Measurements from ENCODE around the gene DNMT3L. TPM values are rescaled to one million over a fixed set of nuclear protein-coding genes. Genes with fewer than 3 reads are reported as not detected.

Gene DNMT3L
- total and polyA plus RNA-seq, 2 experiments from 2014 or later = 0.27 TPM; not detected in 1

DNA sequence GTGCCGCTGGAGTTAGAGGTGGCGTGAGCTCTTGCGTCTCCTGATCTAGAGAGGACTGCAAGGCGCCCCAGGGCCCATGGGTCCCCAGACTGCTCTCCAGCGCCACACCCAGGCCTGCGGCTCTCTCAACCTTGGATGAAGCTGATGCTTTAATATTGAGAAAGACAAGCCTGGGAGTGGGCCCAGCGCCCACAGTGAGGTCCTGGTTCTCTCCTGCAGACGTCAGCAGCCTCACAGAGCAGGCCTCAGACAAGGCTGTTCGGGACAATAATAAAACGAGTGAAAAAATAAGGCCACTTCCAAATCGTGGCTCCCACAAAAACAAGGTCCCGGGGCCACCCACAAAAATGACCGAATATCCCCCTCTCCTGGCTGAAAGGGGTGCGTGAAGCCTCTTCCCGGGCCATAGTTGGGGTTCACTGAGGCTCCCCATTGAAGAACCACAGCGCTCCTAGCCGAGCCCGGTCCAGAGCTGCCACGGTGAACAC is 6.0 kb upstream of the DNMT3L start:
- no peaks in the 10 kb centered on the region for H3K27me3 ChIP-seq (ENCODE audit: insufficient read depth)
- no peaks in the 10 kb centered on the region for H3K9me3 Mint-ChIP-seq
- H2AFZ ChIP-seq = no peak overlapping the region
- H3K27me3 Mint-ChIP-seq (ENCODE audit: insufficient read depth, low read depth, poor library complexity) = peaks cover 4% of the 10 kb centered on the region
- no peak overlapping the region for H3K4me3 ChIP-seq
- peak; percentile 68 for DNase-seq (ENCODE audit: low spot score)
- no peak overlapping the region for H3K4me3 Mint-ChIP-seq
- H3K79me2 ChIP-seq (replicated peaks; ENCODE audit: insufficient read depth) = no peaks in the 10 kb centered on the region
- H3K9me2 ChIP-seq (ENCODE audit: insufficient read depth) = no peaks in the 10 kb centered on the region
- H3K27ac Mint-ChIP-seq = no peak overlapping the region
- peaks cover 4% of the 10 kb centered on the region; the same call in 2 of the 3 replicates for H3K4me1 Mint-ChIP-seq
- no peaks in the 10 kb centered on the region for H4K20me1 ChIP-seq (replicated peaks; ENCODE audit: insufficient read depth)
- H3K4me1 ChIP-seq (ENCODE audit: insufficient read depth) = no peaks in the 10 kb centered on the region; the same call in 1 of the 2 replicates
- ATAC-seq = peak; percentile 83
- H3K4me2 ChIP-seq = no peak overlapping the region
- H3K27ac ChIP-seq (ENCODE audit: low read depth) = no peak overlapping the region
- no peaks in the 10 kb centered on the region for H3K36me3 ChIP-seq (ENCODE audit: insufficient read depth)
- H3F3A ChIP-seq (replicated peaks; ENCODE audit: low read depth) = no peaks in the 10 kb centered on the region
- H3K36me3 Mint-ChIP-seq (ENCODE audit: low read depth) = no peaks in the 10 kb centered on the region
- TF ChIP-seq EZH2phosphoT487 (IDR thresholded peaks at IDR 0.05; ENCODE audit: unreplicated experiment) (no peak), ZNF331 (CRISPR knock-in tag; IDR thresholded peaks at IDR 0.05; ENCODE audit: low read depth) (no peak), POLR2AphosphoS5 (IDR thresholded peaks at IDR 0.05; ENCODE audit: low read depth) (no peak), ZNF114 (CRISPR knock-in tag; IDR thresholded peaks at IDR 0.05) (no peak)
- TF ChIP-seq, protein P1, sequence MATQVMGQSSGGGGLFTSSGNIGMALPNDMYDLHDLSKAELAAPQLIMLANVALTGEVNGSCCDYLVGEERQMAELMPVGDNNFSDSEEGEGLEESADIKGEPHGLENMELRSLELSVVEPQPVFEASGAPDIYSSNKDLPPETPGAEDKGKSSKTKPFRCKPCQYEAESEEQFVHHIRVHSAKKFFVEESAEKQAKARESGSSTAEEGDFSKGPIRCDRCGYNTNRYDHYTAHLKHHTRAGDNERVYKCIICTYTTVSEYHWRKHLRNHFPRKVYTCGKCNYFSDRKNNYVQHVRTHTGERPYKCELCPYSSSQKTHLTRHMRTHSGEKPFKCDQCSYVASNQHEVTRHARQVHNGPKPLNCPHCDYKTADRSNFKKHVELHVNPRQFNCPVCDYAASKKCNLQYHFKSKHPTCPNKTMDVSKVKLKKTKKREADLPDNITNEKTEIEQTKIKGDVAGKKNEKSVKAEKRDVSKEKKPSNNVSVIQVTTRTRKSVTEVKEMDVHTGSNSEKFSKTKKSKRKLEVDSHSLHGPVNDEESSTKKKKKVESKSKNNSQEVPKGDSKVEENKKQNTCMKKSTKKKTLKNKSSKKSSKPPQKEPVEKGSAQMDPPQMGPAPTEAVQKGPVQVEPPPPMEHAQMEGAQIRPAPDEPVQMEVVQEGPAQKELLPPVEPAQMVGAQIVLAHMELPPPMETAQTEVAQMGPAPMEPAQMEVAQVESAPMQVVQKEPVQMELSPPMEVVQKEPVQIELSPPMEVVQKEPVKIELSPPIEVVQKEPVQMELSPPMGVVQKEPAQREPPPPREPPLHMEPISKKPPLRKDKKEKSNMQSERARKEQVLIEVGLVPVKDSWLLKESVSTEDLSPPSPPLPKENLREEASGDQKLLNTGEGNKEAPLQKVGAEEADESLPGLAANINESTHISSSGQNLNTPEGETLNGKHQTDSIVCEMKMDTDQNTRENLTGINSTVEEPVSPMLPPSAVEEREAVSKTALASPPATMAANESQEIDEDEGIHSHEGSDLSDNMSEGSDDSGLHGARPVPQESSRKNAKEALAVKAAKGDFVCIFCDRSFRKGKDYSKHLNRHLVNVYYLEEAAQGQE (IDR thresholded peaks at IDR 0.05; ENCODE audit: unreplicated experiment) = no peak
- TF ChIP-seq, protein P2, sequence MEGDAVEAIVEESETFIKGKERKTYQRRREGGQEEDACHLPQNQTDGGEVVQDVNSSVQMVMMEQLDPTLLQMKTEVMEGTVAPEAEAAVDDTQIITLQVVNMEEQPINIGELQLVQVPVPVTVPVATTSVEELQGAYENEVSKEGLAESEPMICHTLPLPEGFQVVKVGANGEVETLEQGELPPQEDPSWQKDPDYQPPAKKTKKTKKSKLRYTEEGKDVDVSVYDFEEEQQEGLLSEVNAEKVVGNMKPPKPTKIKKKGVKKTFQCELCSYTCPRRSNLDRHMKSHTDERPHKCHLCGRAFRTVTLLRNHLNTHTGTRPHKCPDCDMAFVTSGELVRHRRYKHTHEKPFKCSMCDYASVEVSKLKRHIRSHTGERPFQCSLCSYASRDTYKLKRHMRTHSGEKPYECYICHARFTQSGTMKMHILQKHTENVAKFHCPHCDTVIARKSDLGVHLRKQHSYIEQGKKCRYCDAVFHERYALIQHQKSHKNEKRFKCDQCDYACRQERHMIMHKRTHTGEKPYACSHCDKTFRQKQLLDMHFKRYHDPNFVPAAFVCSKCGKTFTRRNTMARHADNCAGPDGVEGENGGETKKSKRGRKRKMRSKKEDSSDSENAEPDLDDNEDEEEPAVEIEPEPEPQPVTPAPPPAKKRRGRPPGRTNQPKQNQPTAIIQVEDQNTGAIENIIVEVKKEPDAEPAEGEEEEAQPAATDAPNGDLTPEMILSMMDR (conservative IDR thresholded peaks at IDR 0.05; ENCODE audit: low read depth in 2 of 2) = peak; percentile 50 to 54

DNA sequence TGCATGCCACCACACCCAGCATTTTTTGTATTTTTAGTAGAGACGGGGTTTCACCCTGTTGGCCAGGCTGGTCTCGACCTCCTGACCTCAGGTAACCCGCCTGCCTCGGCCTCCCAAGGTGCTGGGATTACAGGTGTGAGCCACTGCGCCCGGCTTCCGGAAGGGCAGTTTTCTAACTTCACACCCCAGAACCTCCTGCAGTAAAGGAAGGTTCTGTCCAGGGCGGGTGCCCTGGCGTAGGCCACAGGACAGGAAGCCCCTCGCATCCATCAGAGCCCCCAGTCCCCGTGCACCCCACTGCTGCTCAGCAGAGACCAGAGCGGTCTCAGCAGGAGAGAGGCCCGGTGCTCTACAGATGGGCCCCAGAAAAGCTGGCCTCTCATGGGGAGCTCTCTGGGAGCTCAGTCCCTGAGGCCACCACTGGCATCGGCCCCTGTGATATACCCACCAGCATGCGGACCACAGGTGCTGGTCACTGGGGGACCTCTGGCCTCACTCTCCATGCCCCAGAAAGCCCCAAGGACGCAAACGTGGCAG is 4.1 kb upstream of the DNMT3L start:
- ATAC-seq = no peak
- no peak overlapping the region for H3K27ac Mint-ChIP-seq

More for the DNA sequence above, 4.1 kb upstream of the DNMT3L start:
- no peak for DNase-seq (ENCODE audit: low spot score)
- H4K20me1 ChIP-seq (replicated peaks; ENCODE audit: insufficient read depth) = no peaks in the 10 kb centered on the region
- H3K27ac ChIP-seq (ENCODE audit: low read depth) = no peak overlapping the region
- Mint-ChIP-seq H3K4me1 (peaks cover 4% of the 10 kb centered on the region; the same call in 2 of the 3 replicates), H3K27me3 (ENCODE audit: insufficient read depth, low read depth, poor library complexity) (peaks cover 4% of the 10 kb centered on the region), H3K9me3 (no peaks in the 10 kb centered on the region), H3K36me3 (ENCODE audit: low read depth) (no peaks in the 10 kb centered on the region), H3K4me3 (no peak overlapping the region)
- no peaks in the 10 kb centered on the region for H3F3A ChIP-seq (replicated peaks; ENCODE audit: low read depth)
- no peak overlapping the region for H2AFZ ChIP-seq
- H3K4me1 ChIP-seq (ENCODE audit: insufficient read depth) = no peaks in the 10 kb centered on the region; the same call in 1 of the 2 replicates
- no peak overlapping the region for H3K4me3 ChIP-seq
- H3K9me2 ChIP-seq (ENCODE audit: insufficient read depth) = no peaks in the 10 kb centered on the region
- no peak overlapping the region for H3K4me2 ChIP-seq
- no peaks in the 10 kb centered on the region for H3K27me3 ChIP-seq (ENCODE audit: insufficient read depth)
- no peaks in the 10 kb centered on the region for H3K36me3 ChIP-seq (ENCODE audit: insufficient read depth)
- H3K79me2 ChIP-seq (replicated peaks; ENCODE audit: insufficient read depth) = no peaks in the 10 kb centered on the region
- TF ChIP-seq ZNF114 (CRISPR knock-in tag; IDR thresholded peaks at IDR 0.05) (no peak), CREB1 (CRISPR knock-in tag; IDR thresholded peaks at IDR 0.05; ENCODE audit: low read depth) (no peak)

Measured in GM23338 (cell line).